Coronary artery (tissue), 2 donors: ENCODE data around the gene ARHGAP22.

Experiments used
- DNase-seq: peaks from one replicate; pipeline ENCODE4 v3.0.0-alpha.2; 2017; ENCODE audit warnings: low spot score
- H3K27ac ChIP-seq, 2 donors: fragments of 200-600 bp; sonication (generic); one replicate each; pipeline ENCODE4 v1.5.1; 2016 to 2019
- H3K4me3 ChIP-seq: fragments of 200-600 bp; sonication (generic); 2 replicates; pipeline ENCODE4 v1.5.1; 2016; ENCODE audit warnings: mild to moderate bottlenecking, moderate library complexity
- CTCF ChIP-seq: fragments of 200-600 bp; sonication (generic); IDR thresholded peaks from one replicate; pipeline ENCODE4 v1.5.1; 2019; ENCODE audit warnings: antibody characterized with exemption

ARHGAP22 gene

GRCh38 chr10:48495282-48496045 is 109.4 kb downstream of the ARHGAP22 start:
- DNase-seq: no peak
- no peak for TF ChIP-seq CTCF

DNA sequence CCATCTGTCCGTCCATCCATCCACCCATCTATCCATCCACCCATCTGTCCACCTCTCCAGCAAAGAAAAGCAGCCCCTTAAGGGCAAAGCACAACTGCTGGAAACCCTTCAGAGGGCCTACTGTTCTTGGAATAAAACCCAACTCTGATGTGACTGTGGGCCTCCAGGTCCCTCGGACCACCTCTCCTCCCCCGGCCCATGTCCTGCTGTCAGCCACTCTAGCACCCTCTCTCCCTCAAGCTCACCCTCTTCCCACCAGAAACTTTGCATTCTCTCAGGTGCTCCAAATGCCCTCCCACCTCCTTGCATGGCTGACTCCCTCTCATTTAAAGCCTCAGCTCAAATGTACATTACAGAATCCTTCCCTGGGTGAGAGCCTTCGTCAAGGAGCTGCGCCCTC is 110.3 kb downstream of the ARHGAP22 start:
- DNase-seq: peak; percentile 59
- Histone ChIP-seq H3K4me3 (no peak overlapping the region), H3K27ac (no peak overlapping the region)
- no peak for TF ChIP-seq CTCF

More at GRCh38 chr10:48495282-48496045, 109.4 kb downstream of the ARHGAP22 start:
- H3K4me3 ChIP-seq: no peak overlapping the region
- H3K27ac ChIP-seq: no peak overlapping the region

GRCh38 chr10:48494073-48494472 is 110.8 kb downstream of the ARHGAP22 start:
- no peak overlapping the region for H3K4me3 ChIP-seq
- DNase-seq: peak; percentile 62
- H3K27ac ChIP-seq: no peak overlapping the region
- TF ChIP-seq CTCF: no peak

GRCh38 chr10:48493083-48493871 is 111.6 kb downstream of the ARHGAP22 start:
- TF ChIP-seq CTCF: no peak
- peak; percentile 59 for DNase-seq
- Histone ChIP-seq H3K27ac (no peak overlapping the region), H3K4me3 (no peak overlapping the region)

- DNase-seq: no peak
- no peak for TF ChIP-seq CTCF
Observed at GRCh38 chr10:48492201-48492600, 112.7 kb downstream of the ARHGAP22 start.

GRCh38 chr10:48491392-48492139 is 113.3 kb downstream of the ARHGAP22 start:
- TF ChIP-seq CTCF: no peak
- no peak for DNase-seq
- Histone ChIP-seq H3K4me3 (no peak overlapping the region), H3K27ac (no peak overlapping the region)

More at GRCh38 chr10:48492201-48492600, 112.7 kb downstream of the ARHGAP22 start:
- H3K27ac ChIP-seq: no peak overlapping the region
- no peak overlapping the region for H3K4me3 ChIP-seq
